Endometrial microvascular endothelial cells (primary cell): ENCODE data around the gene SENP2. TPM values are rescaled to one million over a fixed set of nuclear protein-coding genes. Genes with fewer than 3 reads are reported as not detected.
"Not testable (repeated sequence)": the region's sequence is repeated elsewhere in the genome, so short reads cannot be mapped to it uniquely, and the experiment has no call there.

ENCODE experiments used
- in situ Hi-C: cut with HindIII; loops from 2 replicates; pipeline ENCODE4 v1.10.0; 2017; ENCODE audit warnings: low sequenced_read_pairs, low pct_unique_long_range_greater_than_20kb; ENCODE audit errors: inconsistent ontology term
- total RNA-seq: library from RNA; depleted of rRNA; stranded (reverse); fragments of >200 nt; gene quantifications from one replicate; pipeline ENCODE4 v1.2.3, GENCODE V29; 2015; ENCODE audit errors: inconsistent ontology term

SENP2 gene
- total RNA-seq: 20.3 TPM

DNA sequence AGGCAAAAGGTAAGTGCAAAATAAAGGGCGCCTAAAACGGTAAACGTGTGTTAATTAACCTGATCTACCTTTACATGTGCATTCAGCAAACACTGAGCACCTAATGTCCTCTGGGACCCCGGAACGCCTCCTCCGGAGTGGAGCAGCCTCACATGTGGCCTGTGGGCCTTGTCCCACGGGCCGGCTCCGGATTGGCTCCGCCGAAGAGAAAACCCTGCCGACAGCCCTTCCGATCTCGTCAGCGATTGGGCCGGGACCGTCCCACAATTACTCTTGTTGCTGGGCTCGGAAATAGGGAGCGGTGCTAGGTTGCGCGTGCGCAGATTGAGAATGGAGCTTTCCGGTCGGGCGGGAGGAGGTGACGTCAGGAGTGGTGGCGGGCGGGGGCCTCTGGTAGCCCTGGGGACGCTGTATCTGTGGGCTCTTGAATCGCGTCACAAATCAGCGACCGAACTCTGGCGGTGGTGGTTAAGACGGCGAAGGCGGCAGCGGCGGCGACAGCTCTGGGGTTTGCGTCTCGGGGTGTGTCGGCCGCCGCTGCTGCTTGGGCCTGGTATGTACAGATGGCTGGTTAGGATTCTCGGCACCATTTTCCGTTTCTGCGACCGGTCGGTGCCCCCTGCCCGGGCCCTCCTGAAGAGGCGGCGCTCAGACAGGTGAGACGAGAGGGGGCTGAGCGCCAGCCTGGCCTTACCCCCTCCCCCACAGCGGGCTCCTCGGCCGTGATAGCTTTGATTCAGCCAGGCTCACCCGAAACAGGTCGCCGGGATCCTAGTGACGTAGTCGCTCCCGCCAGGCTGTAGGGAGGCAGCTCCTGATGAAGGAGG lies at the start of gene SENP2:
Gene SENP2, plus strand, starts transcription at position 437 of the 827 bp plus-strand sequence. Its CDS starts 119 bp downstream, at position 556.
- in situ Hi-C loops: no loop called here

GRCh38 chr3:185537369-185537970 lies 48.6 kb upstream of the SENP2 start:
- in situ Hi-C loops: no loop called here

GRCh38 chr3:185539934-185540333 lies 46.2 kb upstream of the SENP2 start:
- in situ Hi-C loops: no loop called here

- in situ Hi-C loops: no loop called here
These were observed 45.4 kb upstream of the SENP2 start for GRCh38 chr3:185540695-185541094.

DNA sequence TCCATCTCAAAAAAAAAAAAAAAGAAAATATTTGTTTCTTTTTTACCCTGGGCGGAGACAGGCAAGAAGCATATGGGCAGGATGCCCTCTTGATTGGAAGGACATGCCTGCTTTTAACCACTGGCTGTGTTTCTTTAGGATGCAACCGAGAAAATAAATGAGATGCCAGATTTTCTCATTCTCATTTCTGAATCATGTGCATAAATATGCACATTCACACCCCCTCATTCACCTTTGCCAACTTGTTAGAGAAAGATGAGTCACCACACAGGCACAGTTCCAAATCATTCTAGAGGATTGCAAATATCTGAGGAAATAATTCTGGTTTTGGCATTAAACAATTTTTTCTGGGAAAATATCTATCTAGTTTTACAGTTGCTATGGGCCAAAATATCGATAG lies 37.0 kb upstream of the SENP2 start:
- in situ Hi-C loops: no loop called here

DNA sequence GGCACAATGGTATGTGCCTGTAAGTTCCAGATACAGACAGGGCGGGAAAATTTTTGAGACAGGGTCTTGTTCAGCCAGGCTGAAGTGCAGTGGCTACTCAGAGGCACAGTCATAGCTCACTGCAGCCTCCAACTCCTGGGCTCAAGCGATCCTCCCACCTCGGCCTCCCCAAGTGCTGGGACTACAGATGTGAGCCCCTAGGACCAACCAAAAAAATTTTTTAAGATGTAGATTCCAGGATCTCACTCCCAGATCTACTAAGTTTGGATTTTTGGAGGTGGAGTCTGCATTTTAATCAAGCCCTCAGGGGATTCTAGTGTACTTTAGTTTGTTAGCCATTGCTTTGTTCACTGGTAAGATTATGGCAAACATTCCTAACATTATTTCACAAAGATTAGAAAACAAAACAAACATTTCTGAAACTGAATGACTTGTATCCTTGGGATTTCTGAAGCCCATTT lies 36.4 kb upstream of the SENP2 start:
- in situ Hi-C loops: no loop called here

DNA sequence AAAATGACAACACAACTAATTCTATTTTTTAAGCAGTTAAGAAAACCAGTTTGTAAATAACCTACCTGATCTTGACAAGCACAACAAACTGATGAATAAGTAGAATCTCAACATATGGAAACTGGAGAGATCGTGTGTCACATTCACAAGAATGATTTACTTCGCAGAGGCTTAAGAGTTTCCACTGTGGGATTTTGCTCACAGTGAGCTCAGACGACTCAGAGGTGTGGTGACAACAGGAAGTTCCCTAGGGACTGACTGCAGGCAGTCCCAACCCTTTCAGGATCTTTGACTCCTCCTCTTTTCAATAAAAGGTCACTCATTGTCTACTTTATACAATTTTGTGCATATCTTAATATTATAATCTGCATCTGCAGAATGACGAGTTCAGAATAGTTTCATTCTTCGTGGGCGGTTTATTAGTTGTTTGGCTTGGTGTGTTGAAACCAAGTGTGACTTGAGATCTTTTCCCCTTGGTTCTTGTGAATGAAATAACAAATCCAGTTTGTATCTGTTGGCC lies 33.7 kb upstream of the SENP2 start, which contains the start of gene LIPH:
Gene LIPH, minus strand, starts transcription at position 231 of the 520 bp plus-strand sequence. Its CDS starts 117 bp downstream, at position 114.
- in situ Hi-C loops: no loop called here

DNA sequence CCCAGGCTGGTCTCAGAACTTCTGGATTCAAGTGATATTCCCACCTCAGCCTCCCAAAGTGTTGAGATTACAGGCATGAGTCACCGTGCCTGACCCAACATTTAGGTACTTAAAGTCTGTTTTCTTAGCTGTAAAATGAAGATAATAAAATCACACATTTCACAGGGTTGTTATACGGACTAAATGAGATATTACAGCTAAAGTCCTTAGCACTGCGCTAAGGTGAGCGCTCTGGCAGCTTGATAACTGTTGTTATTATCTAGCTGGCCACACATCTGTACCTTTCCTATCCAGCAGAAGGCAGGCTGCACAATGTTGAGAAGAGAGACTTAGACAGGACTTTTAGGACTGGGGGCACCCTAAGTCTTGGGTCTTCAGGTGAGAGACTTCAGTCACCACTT lies 31.0 kb upstream of the SENP2 start:
- in situ Hi-C loops: no loop called here

DNA sequence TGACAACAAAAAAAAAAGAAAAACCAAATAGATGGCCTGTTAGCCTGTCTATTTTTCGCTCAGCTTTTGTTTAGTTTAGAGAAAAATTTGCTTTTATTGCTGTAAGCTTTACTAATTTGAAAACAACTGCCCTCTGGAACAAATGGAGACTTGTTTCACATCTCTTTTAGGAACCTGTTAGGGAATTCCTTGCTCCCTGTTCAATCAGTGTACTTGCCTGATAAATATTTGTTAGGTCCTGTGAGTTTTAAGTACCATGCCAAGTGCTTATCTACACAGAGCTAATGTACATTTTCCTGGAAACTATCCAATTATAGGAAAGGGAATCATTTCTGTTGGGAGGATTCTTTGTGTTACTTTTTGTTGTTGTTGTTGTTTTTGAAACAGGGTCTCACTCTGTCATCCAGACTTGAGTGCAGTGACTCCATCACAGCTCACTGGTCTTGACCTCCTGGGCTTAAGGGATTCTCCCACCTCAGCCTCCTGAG lies 30.2 kb upstream of the SENP2 start:
- in situ Hi-C loops: no loop called here

DNA sequence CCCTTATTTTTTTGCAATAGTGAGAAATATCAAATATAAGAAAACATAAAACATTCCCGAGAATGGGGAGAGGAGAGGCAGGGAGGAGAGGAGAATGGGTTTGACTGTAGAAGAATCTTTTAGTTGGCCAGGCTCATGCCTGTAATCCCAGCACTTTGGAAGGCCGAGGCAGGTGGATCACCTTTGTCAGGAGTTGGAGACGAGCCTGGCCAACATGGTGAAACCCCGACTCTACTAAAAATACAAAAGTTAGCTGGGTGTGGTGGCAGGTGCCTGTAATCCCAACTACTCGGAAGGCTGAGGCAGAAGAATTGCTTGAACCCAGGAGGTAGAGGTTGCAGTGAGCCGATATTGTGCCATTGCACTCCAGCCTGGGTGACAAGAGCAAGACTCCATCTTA lies 29.5 kb upstream of the SENP2 start:
- in situ Hi-C loops: not testable (repeated sequence)

- in situ Hi-C loops: no loop called here
These were observed 27.7 kb upstream of the SENP2 start for GRCh38 chr3:185558395-185558794.

- in situ Hi-C loops: no loop called here
These were observed 26.4 kb upstream of the SENP2 start for GRCh38 chr3:185559706-185560090.

- in situ Hi-C loops: no loop called here
These were observed 25.4 kb upstream of the SENP2 start for GRCh38 chr3:185560676-185561075.

DNA sequence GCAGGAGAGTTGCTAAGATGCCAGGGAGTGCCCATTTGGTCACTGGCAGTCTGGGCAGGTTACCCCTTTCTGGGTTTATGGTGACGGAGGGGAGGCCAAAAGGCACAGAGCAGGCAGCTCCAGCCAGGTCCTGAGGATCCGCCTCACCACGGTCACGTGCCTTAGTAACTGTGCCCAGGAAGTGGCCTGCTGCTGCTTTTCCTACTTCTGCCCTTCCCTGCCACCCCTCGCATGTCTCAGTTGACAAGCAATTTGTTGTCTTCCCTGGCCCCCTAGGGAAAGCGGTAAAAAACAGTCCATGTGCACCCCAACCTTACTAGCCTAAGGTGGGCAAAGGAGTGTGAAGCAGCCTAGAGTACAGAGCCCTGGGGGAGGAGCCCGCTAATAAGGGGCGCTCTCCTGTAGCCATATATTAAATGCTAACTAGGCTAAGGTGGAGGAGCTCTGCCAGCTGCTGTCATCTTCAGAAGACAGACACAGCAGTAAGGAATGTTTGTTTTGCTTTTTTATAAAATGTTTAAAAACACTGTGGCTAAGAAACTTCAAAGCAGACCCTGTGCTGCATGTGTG lies 24.6 kb upstream of the SENP2 start:
- in situ Hi-C loops: no loop called here

DNA sequence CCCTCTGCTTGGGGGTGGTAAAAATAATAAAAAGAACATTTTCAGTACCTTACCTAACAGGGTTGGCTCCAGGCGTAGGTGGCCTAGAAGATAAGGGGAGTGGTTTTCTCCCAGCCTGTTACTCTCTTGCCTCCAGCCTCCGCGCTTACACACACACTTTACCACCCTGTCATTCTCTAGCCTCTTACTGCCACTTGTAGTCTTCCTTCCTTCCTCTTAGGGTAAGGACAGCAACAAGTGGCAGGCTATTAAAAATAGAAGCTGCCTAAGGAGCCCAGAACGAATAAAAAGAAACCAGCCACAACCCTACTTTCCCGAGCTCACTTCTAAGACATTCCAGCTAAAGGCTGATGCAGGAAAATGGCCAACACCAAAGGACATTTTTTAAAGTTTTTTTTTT lies 24.1 kb upstream of the SENP2 start:
- in situ Hi-C loops: no loop called here

GRCh38 chr3:185572183-185572582 lies 13.9 kb upstream of the SENP2 start:
- in situ Hi-C loops: no loop called here

GRCh38 chr3:185575108-185575869 lies 10.8 kb upstream of the SENP2 start:
- in situ Hi-C loops: not testable (repeated sequence)

DNA sequence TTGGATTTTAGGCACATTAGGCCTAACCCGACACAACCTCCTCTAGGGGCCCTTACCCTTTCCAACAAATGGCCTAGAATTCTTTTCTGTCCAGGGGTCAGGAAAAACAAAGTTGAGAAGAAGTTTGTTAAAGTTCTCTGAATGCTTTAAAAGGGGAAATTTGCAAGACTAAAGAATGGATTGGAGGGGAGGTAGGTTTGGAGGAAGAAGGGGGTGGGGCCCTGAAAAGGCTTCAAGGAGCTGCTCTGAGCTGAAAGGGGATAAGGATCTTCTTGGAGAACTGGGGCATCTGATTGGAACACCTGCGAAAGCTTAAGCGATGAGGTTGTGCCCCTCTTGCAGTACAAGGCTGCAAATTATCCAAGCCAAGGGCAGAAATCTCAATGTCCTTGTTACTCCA lies 3.9 kb upstream of the SENP2 start:
- in situ Hi-C loops: no loop called here

DNA sequence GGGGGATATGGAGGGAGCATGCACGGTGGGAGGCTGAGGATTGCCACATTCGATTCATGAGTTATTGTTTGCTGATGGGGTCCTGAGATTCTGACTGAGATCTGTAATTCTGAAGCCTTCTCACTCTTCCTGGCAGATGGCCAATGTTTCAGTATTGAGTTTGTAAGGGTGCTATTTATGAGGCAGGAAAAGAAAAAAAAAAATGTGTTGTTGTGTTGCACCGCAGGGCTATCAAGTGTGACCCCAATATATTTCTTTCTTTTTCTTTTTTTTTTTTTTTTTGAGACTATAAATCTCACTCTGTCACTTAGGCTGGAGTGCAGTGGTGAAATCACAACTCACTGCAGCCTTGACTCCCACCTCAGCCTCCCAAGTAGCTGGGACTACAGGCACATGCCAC lies 3.2 kb upstream of the SENP2 start:
- in situ Hi-C loops: no loop called here
